Measurements from ENCODE around the gene GIGYF1.

DNA sequence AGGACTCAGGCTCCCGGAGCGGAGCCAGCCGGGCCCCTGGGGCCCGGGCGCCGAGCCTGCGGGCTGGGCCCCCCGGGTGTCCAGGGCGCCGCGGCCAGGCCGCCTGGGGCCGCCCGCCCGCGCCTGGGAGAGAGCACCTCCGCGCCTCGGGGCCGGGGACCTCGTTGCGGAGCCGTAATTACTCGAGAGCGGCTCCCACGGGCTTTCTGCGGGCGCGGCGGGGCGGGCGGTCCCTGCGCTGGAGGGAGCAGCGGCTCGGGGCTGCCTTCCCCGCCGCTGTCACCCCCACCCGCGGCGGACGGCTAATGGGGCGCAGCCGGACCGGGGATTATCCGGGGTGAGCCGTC lies 19.0 kb downstream of the GIGYF1 start:
- TF ChIP-seq, protein P1, sequence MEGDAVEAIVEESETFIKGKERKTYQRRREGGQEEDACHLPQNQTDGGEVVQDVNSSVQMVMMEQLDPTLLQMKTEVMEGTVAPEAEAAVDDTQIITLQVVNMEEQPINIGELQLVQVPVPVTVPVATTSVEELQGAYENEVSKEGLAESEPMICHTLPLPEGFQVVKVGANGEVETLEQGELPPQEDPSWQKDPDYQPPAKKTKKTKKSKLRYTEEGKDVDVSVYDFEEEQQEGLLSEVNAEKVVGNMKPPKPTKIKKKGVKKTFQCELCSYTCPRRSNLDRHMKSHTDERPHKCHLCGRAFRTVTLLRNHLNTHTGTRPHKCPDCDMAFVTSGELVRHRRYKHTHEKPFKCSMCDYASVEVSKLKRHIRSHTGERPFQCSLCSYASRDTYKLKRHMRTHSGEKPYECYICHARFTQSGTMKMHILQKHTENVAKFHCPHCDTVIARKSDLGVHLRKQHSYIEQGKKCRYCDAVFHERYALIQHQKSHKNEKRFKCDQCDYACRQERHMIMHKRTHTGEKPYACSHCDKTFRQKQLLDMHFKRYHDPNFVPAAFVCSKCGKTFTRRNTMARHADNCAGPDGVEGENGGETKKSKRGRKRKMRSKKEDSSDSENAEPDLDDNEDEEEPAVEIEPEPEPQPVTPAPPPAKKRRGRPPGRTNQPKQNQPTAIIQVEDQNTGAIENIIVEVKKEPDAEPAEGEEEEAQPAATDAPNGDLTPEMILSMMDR (conservative IDR thresholded peaks at IDR 0.05 in 1 of 2, IDR thresholded peaks at IDR 0.05 in 1 of 2; ENCODE audit: extremely low read depth in 1 of 2, insufficient read depth in 1 of 2, low read depth in 1 of 2, low read length in 2 of 2) = no peak
- TF ChIP-seq EZH2 (IDR thresholded peaks at IDR 0.05; ENCODE audit: borderline replicate concordance, low read length) = no peak

All from mammary epithelial cell (primary cell).